Neural progenitor cell (in vitro differentiated cells): Measurements from ENCODE around the gene SRPX2. TPM values are rescaled to one million over a fixed set of nuclear protein-coding genes. Genes with fewer than 3 reads are reported as not detected.

ENCODE experiments used
- DNase-seq: peaks from one replicate; pipeline ENCODE4 v3.0.0-alpha.2; 2016; ENCODE audit warnings: low spot score
- H2AFZ ChIP-seq: fragments of 200-600 bp; sonication (generic); replicated peaks from 2 replicates; pipeline ENCODE4 v1.6.1; 2016; ENCODE audit warnings: antibody characterized with exemption
- H3F3A ChIP-seq: fragments of 200-600 bp; sonication (generic); 2 replicates; pipeline ENCODE4 v1.6.1; 2016; ENCODE audit warnings: antibody characterized with exemption, low read depth
- H3K27ac ChIP-seq: fragments of 200-600 bp; sonication (generic); 2 replicates; pipeline ENCODE4 v1.5.1; 2016; ENCODE audit warnings: mild to moderate bottlenecking
- H3K27me3 ChIP-seq: fragments of 200-600 bp; sonication (generic); 2 replicates; pipeline ENCODE4 v1.6.1; 2016; ENCODE audit warnings: mild to moderate bottlenecking, moderate library complexity
- H3K36me3 ChIP-seq: fragments of 200-600 bp; sonication (generic); 2 replicates; pipeline ENCODE4 v1.5.1; 2016
- H3K4me1 ChIP-seq: fragments of 200-600 bp; sonication (generic); 2 replicates; pipeline ENCODE4 v1.6.1; 2016; ENCODE audit warnings: mixed run types
- H3K4me2 ChIP-seq: fragments of 200-600 bp; sonication (generic); 2 replicates; pipeline ENCODE4 v1.6.1; 2016
- H3K4me3 ChIP-seq: fragments of 200-600 bp; sonication (generic); 2 replicates; pipeline ENCODE4 v1.5.1; 2016
- H3K79me2 ChIP-seq: fragments of 200-600 bp; sonication (generic); 2 replicates; pipeline ENCODE4 v1.6.1; 2016; ENCODE audit warnings: low read depth
- H3K9ac ChIP-seq: fragments of 200-600 bp; sonication (generic); 2 replicates; pipeline ENCODE4 v1.6.1; 2016
- H3K9me3 ChIP-seq: fragments of 200-600 bp; sonication (generic); 2 replicates; pipeline ENCODE4 v1.5.1; 2016; ENCODE audit warnings: low read depth
- H4K20me1 ChIP-seq: fragments of 200-600 bp; sonication (generic); 2 replicates; pipeline ENCODE4 v1.6.1; 2016; ENCODE audit warnings: low read depth
- H3K27ac Mint-ChIP-seq: 3 replicates; pipeline ENCODE4 v1.8.0; 2021; ENCODE audit warnings: mixed read lengths
- H3K27me3 Mint-ChIP-seq: 2 replicates; pipeline ENCODE4 v1.8.0; 2022; ENCODE audit warnings: low read depth, mild to moderate bottlenecking, inconsistent platforms, moderate library complexity, mixed read lengths; ENCODE audit not compliant: insufficient read depth
- H3K36me3 Mint-ChIP-seq: 3 replicates; pipeline ENCODE4 v1.8.0; 2021; ENCODE audit warnings: mixed read lengths
- H3K4me1 Mint-ChIP-seq: 3 replicates; pipeline ENCODE4 v1.8.0; 2021; ENCODE audit warnings: mixed read lengths
- H3K4me3 Mint-ChIP-seq: 3 replicates; pipeline ENCODE4 v1.8.0; 2021; ENCODE audit warnings: mild to moderate bottlenecking, moderate library complexity, mixed read lengths
- H3K9me3 Mint-ChIP-seq: 3 replicates; pipeline ENCODE4 v1.8.0; 2020; ENCODE audit warnings: mixed read lengths
- EZH2 ChIP-seq: fragments of 200-600 bp; sonication (generic); IDR thresholded peaks from 2 replicates; pipeline ENCODE4 v1.6.1; 2017; ENCODE audit warnings: antibody characterized with exemption, mild to moderate bottlenecking, moderate library complexity
- EZH2phosphoT487 ChIP-seq: fragments of 200-600 bp; sonication (generic); IDR thresholded peaks from 2 replicates; pipeline ENCODE4 v1.6.1; 2017; ENCODE audit warnings: antibody characterized with exemption
- total RNA-seq: library from RNA; depleted of rRNA; stranded (reverse); fragments of >200 nt; gene quantifications from 2 replicates; pipeline ENCODE4 v1.2.3, GENCODE V29; 2015; ENCODE audit warnings: low replicate concordance
- TF ChIP-seq, protein P1 (sequence below): fragments of 200-600 bp; sonication (generic); IDR thresholded peaks from 2 replicates; pipeline ENCODE4 v1.5.1; 2017; ENCODE audit warnings: antibody characterized with exemption, mild to moderate bottlenecking

The SRPX2 gene
- total RNA-seq, 1 donor from 2014 or later, result 0.11 TPM

DNA sequence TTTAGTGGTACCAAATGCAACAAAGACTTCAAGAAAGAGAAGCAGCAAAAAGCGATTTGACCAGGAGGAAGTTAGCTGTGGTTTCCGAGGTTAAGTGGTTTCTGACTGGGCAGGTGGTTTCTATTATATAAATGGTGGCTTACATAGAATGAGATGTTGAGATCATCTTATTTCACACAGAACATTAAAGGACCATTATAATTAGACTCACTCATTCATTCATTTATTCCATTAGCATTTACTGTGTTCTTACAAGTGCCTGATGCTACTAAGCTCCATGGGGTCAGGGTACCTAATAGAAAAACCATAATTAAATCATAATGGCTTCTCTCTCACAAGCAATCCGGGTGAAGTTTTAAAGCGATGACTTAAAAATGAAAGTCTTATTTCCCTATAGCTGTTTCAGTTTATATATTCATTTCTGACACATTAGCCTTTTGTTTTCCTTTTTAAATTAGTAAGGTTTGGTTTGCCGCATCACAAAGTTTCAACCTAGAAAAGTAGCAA lies 18.0 kb upstream of the SRPX2 start:
- TF ChIP-seq, protein P1, sequence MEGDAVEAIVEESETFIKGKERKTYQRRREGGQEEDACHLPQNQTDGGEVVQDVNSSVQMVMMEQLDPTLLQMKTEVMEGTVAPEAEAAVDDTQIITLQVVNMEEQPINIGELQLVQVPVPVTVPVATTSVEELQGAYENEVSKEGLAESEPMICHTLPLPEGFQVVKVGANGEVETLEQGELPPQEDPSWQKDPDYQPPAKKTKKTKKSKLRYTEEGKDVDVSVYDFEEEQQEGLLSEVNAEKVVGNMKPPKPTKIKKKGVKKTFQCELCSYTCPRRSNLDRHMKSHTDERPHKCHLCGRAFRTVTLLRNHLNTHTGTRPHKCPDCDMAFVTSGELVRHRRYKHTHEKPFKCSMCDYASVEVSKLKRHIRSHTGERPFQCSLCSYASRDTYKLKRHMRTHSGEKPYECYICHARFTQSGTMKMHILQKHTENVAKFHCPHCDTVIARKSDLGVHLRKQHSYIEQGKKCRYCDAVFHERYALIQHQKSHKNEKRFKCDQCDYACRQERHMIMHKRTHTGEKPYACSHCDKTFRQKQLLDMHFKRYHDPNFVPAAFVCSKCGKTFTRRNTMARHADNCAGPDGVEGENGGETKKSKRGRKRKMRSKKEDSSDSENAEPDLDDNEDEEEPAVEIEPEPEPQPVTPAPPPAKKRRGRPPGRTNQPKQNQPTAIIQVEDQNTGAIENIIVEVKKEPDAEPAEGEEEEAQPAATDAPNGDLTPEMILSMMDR, result no peak
- TF ChIP-seq EZH2phosphoT487 (no peak), EZH2 (no peak)

DNA sequence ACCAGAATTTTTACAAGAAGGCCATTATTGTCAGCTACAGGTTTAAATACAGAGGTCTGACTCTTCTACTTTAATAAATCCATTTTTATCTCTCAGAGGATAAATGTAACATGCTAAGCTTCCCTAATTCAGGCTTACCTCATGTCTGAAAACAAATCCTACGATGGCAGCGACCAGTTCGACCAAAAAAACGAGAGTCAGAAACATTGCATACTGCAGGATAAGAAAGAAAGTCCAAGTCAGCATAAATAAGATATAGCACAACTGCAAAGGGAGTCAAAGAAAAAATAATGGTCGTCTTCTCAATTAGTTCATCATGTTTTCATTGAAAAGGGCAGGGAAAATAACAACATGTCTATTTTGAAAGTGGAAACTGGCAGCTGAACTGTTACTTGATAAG lies 9.0 kb upstream of the SRPX2 start:
- Histone ChIP-seq H3F3A (no peaks in the 10 kb centered on the region), H4K20me1 (no peaks in the 10 kb centered on the region), H2AFZ (no peak overlapping the region), H3K9me3 (peaks cover 3% of the 10 kb centered on the region), H3K36me3 (peaks cover 14% of the 10 kb centered on the region), H3K9ac (no peak overlapping the region), H3K27me3 (no peaks in the 10 kb centered on the region), H3K79me2 (peaks cover 20% of the 10 kb centered on the region), H3K4me2 (peak overlapping the region; percentile 84), H3K4me3 (peak overlapping the region; percentile 73), H3K27ac (no peak overlapping the region), H3K4me1 (peaks cover 6% of the 10 kb centered on the region)
- TF ChIP-seq EZH2phosphoT487 (no peak), EZH2 (no peak)
- TF ChIP-seq, protein P1, result no peak
- peaks cover 2% of the 10 kb centered on the region for H3K27me3 Mint-ChIP-seq
- no peak overlapping the region for H3K27ac Mint-ChIP-seq
- H3K4me1 Mint-ChIP-seq, result peaks cover 13% of the 10 kb centered on the region
- DNase-seq, result no peak
- H3K4me3 Mint-ChIP-seq, result peak overlapping the region; percentile 92
- H3K9me3 Mint-ChIP-seq, result peaks cover 2% of the 10 kb centered on the region
- H3K36me3 Mint-ChIP-seq, result peaks cover 13% of the 10 kb centered on the region

More for the DNA sequence above, 18.0 kb upstream of the SRPX2 start:
- Histone ChIP-seq H3K9ac (no peak overlapping the region), H3K4me2 (no peak overlapping the region), H3K79me2 (no peaks in the 10 kb centered on the region), H2AFZ (no peak overlapping the region), H4K20me1 (no peaks in the 10 kb centered on the region), H3K4me1 (no peaks in the 10 kb centered on the region), H3K27ac (no peak overlapping the region), H3K4me3 (no peak overlapping the region), H3K27me3 (no peaks in the 10 kb centered on the region), H3K36me3 (no peaks in the 10 kb centered on the region), H3K9me3 (peaks cover 3% of the 10 kb centered on the region), H3F3A (no peaks in the 10 kb centered on the region)
- Mint-ChIP-seq H3K36me3 (peaks cover 10% of the 10 kb centered on the region), H3K4me1 (peaks cover 4% of the 10 kb centered on the region), H3K9me3 (no peaks in the 10 kb centered on the region), H3K27me3 (no peaks in the 10 kb centered on the region), H3K4me3 (no peak overlapping the region), H3K27ac (no peak overlapping the region)
- DNase-seq, result no peak

DNA sequence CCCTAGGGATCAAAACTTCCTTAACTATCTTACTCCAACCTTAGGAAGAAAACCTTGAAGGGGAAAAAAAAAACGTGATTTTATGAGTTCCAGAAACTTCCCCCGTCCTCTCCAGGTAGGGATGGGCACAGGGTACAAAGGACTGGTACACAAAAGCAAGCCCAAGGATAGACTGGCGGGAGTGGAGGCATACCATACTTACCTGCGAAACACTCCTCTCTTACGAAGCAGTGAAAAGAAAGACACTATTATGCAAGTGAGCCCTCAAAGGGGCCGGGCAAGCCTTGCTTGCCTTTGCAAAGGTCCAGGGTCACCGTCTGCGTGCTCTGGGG lies 8.0 kb upstream of the SRPX2 start:
- DNase-seq, result no peak
- peak overlapping the region; percentile 88 for H3K9ac ChIP-seq
- peak overlapping the region; percentile 61 for H2AFZ ChIP-seq
- H3K36me3 Mint-ChIP-seq, result peaks cover 7% of the 10 kb centered on the region
- H4K20me1 ChIP-seq, result no peaks in the 10 kb centered on the region
- H3K36me3 ChIP-seq, result peaks cover 14% of the 10 kb centered on the region
- peak overlapping the region; percentile 73 for H3K4me3 ChIP-seq
- H3K4me2 ChIP-seq, result peak overlapping the region; percentile 84
- peaks cover 20% of the 10 kb centered on the region for H3K79me2 ChIP-seq
- peaks cover 6% of the 10 kb centered on the region for H3K4me1 ChIP-seq
- no peak for TF ChIP-seq EZH2phosphoT487
- TF ChIP-seq, protein P1, result no peak
- TF ChIP-seq EZH2, result no peak
- H3K4me3 Mint-ChIP-seq, result peak overlapping the region; percentile 92
- no peaks in the 10 kb centered on the region for H3F3A ChIP-seq
- no peaks in the 10 kb centered on the region for H3K27me3 ChIP-seq
- H3K27ac ChIP-seq, result no peak overlapping the region
- peaks cover 2% of the 10 kb centered on the region for H3K9me3 Mint-ChIP-seq
- peaks cover 13% of the 10 kb centered on the region for H3K4me1 Mint-ChIP-seq
- no peak overlapping the region for H3K27ac Mint-ChIP-seq
- H3K27me3 Mint-ChIP-seq, result peaks cover 2% of the 10 kb centered on the region
- H3K9me3 ChIP-seq, result peaks cover 3% of the 10 kb centered on the region
